Measurements from ENCODE around the gene IGSF23.

DNA sequence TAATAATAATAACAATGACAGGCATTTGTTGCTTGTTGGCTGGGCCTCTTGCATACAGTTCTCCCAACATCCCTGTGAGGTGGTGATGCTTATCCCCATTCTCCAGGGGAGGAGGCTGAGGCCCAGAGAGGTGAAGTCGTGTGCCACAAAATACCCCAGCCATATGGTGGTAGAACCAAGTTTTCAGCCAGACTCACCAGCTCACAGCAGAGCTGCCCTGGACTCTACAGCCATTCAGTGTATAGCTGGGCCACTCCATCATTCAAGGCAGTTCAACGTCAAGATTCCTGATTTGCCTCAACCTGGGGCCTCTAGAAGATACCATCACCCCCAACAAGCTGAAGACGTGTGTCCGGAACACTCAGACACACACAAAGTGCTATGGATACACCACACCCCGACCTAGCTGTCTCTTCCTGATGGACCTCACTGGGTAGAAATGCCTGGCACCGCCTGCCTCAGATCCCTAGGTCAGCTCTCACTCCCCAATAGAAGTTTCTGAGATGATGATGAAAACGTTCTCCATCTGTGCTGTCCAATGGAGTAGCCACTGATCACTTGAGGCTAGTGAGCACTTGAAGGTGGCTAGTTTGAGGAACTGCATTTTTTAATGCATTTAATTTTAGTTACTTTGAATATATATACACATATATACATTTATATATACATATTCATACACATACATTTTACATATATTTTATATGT, 53.6 kb downstream of the IGSF23 start:
- TF ChIP-seq, protein P1, sequence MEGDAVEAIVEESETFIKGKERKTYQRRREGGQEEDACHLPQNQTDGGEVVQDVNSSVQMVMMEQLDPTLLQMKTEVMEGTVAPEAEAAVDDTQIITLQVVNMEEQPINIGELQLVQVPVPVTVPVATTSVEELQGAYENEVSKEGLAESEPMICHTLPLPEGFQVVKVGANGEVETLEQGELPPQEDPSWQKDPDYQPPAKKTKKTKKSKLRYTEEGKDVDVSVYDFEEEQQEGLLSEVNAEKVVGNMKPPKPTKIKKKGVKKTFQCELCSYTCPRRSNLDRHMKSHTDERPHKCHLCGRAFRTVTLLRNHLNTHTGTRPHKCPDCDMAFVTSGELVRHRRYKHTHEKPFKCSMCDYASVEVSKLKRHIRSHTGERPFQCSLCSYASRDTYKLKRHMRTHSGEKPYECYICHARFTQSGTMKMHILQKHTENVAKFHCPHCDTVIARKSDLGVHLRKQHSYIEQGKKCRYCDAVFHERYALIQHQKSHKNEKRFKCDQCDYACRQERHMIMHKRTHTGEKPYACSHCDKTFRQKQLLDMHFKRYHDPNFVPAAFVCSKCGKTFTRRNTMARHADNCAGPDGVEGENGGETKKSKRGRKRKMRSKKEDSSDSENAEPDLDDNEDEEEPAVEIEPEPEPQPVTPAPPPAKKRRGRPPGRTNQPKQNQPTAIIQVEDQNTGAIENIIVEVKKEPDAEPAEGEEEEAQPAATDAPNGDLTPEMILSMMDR (IDR thresholded peaks at IDR 0.05): no peak
- TF ChIP-seq POLR2A (IDR thresholded peaks at IDR 0.05): no peak

Measured in tibial nerve (tissue), 3 donors.